Prostate gland (tissue), 2 donors: ENCODE data around the gene SAYSD1.

ENCODE experiments used
- POLR2A ChIP-seq: fragments of 450-650 bp; IDR thresholded peaks from one replicate; pipeline ENCODE4 v1.6.1; 2016; ENCODE audit warnings: antibody characterized with exemption, mild to moderate bottlenecking
- TF ChIP-seq, protein P1 (sequence below), 4 experiments: fragments of 200-600 bp in 2 of 4; fragments of 450-650 bp in 2 of 4; sonication (generic) in 2 of 4; IDR thresholded peaks; 1 replicate in 3 of 4; 2 replicates in 1 of 4; pipeline ENCODE4 v1.5.1; 2016 to 2019; ENCODE audit warnings: antibody characterized with exemption in 4 of 4, mild to moderate bottlenecking in 2 of 4, moderate library complexity in 2 of 4

DNA sequence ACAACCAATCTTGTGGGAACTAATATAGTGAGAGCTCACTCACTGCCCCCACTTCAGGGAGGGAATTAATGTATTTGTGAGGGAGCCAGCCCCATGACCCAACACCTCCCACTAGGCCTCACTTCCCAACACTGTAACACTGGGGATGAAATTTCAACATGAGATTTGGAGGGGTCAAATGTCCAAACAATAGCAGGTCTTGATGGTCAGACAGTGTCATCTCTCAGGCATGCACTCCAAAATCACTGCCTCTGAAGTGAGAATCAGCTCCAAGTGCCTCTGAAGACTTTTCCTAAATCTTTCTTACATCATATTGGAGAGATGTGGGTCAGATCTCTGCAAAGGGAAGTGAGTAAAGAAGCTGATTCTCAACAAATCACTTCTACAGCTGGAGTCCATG is 13.8 kb upstream of the SAYSD1 start:
- TF ChIP-seq, protein P1, sequence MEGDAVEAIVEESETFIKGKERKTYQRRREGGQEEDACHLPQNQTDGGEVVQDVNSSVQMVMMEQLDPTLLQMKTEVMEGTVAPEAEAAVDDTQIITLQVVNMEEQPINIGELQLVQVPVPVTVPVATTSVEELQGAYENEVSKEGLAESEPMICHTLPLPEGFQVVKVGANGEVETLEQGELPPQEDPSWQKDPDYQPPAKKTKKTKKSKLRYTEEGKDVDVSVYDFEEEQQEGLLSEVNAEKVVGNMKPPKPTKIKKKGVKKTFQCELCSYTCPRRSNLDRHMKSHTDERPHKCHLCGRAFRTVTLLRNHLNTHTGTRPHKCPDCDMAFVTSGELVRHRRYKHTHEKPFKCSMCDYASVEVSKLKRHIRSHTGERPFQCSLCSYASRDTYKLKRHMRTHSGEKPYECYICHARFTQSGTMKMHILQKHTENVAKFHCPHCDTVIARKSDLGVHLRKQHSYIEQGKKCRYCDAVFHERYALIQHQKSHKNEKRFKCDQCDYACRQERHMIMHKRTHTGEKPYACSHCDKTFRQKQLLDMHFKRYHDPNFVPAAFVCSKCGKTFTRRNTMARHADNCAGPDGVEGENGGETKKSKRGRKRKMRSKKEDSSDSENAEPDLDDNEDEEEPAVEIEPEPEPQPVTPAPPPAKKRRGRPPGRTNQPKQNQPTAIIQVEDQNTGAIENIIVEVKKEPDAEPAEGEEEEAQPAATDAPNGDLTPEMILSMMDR (IDR thresholded peaks at IDR 0.05): no peak
- TF ChIP-seq POLR2A: no peak
